HEK293 (cell line): Measurements from ENCODE around the gene SF1.

Experiments used
- AEBP2 ChIP-seq: fragments of 450-650 bp; formaldehyde crosslinking; IDR thresholded peaks from 2 replicates; pipeline ENCODE4 v1.5.1; 2016; ENCODE audit warnings: missing biosample characterization, missing genetic modification characterization, borderline replicate concordance
- BCL6B ChIP-seq: fragments of 450-650 bp; formaldehyde crosslinking; IDR thresholded peaks from 2 replicates; pipeline ENCODE4 v1.5.1; 2017; ENCODE audit warnings: missing biosample characterization, missing genetic modification characterization
- CTCF ChIP-seq: fragments of 450-650 bp; formaldehyde crosslinking; IDR thresholded peaks from 2 replicates; pipeline ENCODE4 v1.5.1; 2016; ENCODE audit warnings: missing biosample characterization, missing genetic modification characterization
- INSM2 ChIP-seq: fragments of 450-650 bp; formaldehyde crosslinking; IDR thresholded peaks from 2 replicates; pipeline ENCODE4 v1.5.1; 2016; ENCODE audit warnings: missing biosample characterization, missing genetic modification characterization
- KLF9 ChIP-seq: fragments of 450-650 bp; formaldehyde crosslinking; IDR thresholded peaks from 2 replicates; pipeline ENCODE4 v1.5.1; 2016; ENCODE audit warnings: missing biosample characterization, missing genetic modification characterization, low read depth
- MYNN ChIP-seq: fragments of 450-650 bp; formaldehyde crosslinking; IDR thresholded peaks from 2 replicates; pipeline ENCODE4 v1.5.1; 2016; ENCODE audit warnings: missing biosample characterization, missing genetic modification characterization, borderline replicate concordance
- ZBTB7A ChIP-seq: fragments of 450-650 bp; formaldehyde crosslinking; IDR thresholded peaks from 2 replicates; pipeline ENCODE4 v1.5.1; 2016; ENCODE audit warnings: low read depth, missing biosample characterization, missing genetic modification characterization
- ZNF112 ChIP-seq: fragments of 450-650 bp; formaldehyde crosslinking; IDR thresholded peaks from 2 replicates; pipeline ENCODE4 v1.5.0; 2017; ENCODE audit warnings: missing biosample characterization, missing genetic modification characterization
- ZNF148 ChIP-seq: fragments of 450-650 bp; formaldehyde crosslinking; IDR thresholded peaks from 2 replicates; pipeline ENCODE4 v1.5.0; 2017; ENCODE audit warnings: missing biosample characterization, missing genetic modification characterization, borderline replicate concordance
- ZNF18 ChIP-seq: fragments of 450-650 bp; formaldehyde crosslinking; IDR thresholded peaks from 2 replicates; pipeline ENCODE4 v1.5.1; 2016; ENCODE audit warnings: missing biosample characterization, missing genetic modification characterization
- ZNF26 ChIP-seq: fragments of 450-650 bp; formaldehyde crosslinking; IDR thresholded peaks from 2 replicates; pipeline ENCODE4 v1.5.1; 2016; ENCODE audit warnings: missing biosample characterization, missing genetic modification characterization
- ZNF335 ChIP-seq: fragments of 450-650 bp; formaldehyde crosslinking; conservative IDR thresholded peaks from 2 replicates; pipeline ENCODE4 v1.5.1; 2016; ENCODE audit warnings: missing biosample characterization, missing genetic modification characterization
- ZNF394 ChIP-seq: fragments of 450-650 bp; formaldehyde crosslinking; IDR thresholded peaks from 2 replicates; pipeline ENCODE4 v1.5.1; 2016; ENCODE audit warnings: missing biosample characterization, missing genetic modification characterization, mild to moderate bottlenecking, moderate library complexity, borderline replicate concordance
- ZNF398 ChIP-seq: fragments of 450-650 bp; formaldehyde crosslinking; IDR thresholded peaks from 2 replicates; pipeline ENCODE4 v1.5.1; 2017; ENCODE audit warnings: missing biosample characterization, missing genetic modification characterization
- ZNF488 ChIP-seq: fragments of 450-650 bp; formaldehyde crosslinking; IDR thresholded peaks from 2 replicates; pipeline ENCODE4 v1.5.1; 2016; ENCODE audit warnings: missing biosample characterization, missing genetic modification characterization
- ZNF571 ChIP-seq: fragments of 450-650 bp; formaldehyde crosslinking; IDR thresholded peaks from 2 replicates; pipeline ENCODE4 v1.5.0; 2017; ENCODE audit warnings: missing biosample characterization, missing genetic modification characterization
- ZNF645 ChIP-seq: fragments of 450-650 bp; formaldehyde crosslinking; IDR thresholded peaks from 2 replicates; pipeline ENCODE4; 2016; ENCODE audit warnings: missing biosample characterization, missing genetic modification characterization
- ZNF670 ChIP-seq: fragments of 450-650 bp; formaldehyde crosslinking; IDR thresholded peaks from 2 replicates; pipeline ENCODE4 v1.5.1; 2016; ENCODE audit warnings: missing biosample characterization, missing genetic modification characterization, low read depth
- ZNF768 ChIP-seq: fragments of 450-650 bp; formaldehyde crosslinking; IDR thresholded peaks from 2 replicates; pipeline ENCODE4 v1.5.1; 2018; ENCODE audit warnings: missing biosample characterization, mild to moderate bottlenecking, missing genetic modification characterization
- ZNF837 ChIP-seq: fragments of 450-650 bp; formaldehyde crosslinking; IDR thresholded peaks from 2 replicates; pipeline ENCODE4 v1.5.1; 2016; ENCODE audit warnings: missing biosample characterization, missing genetic modification characterization

Gene SF1

GRCh38 chr11:64723117-64723906 lies 55.0 kb downstream of the SF1 start, which contains the start of gene NRXN2 (continued):
- TF ChIP-seq ZNF398 (tag by site-specific recombination), result peak; percentile 14; the same call in 1 of the 2 replicates
- TF ChIP-seq ZNF768 (tag by site-specific recombination), result no peak
- TF ChIP-seq ZNF670 (tag by site-specific recombination), result no peak
- TF ChIP-seq ZNF837, result no peak
- no peak for TF ChIP-seq AEBP2 (tag by site-specific recombination)
- no peak for TF ChIP-seq ZNF148
- TF ChIP-seq ZNF18, result no peak
- TF ChIP-seq ZNF394 (tag by site-specific recombination), result peak; percentile 53; the same call in 1 of the 2 replicates
- no peak for TF ChIP-seq ZNF571 (tag by site-specific recombination)
- TF ChIP-seq ZBTB7A (tag by site-specific recombination), result peak; percentile 68
- TF ChIP-seq ZNF335 (tag by site-specific recombination), result peak; percentile 91
- no peak for TF ChIP-seq ZNF26 (tag by site-specific recombination)
- no peak for TF ChIP-seq ZNF488 (tag by site-specific recombination)
- peak; percentile 91 for TF ChIP-seq CTCF (tag by site-specific recombination)
- no peak for TF ChIP-seq ZNF645 (tag by site-specific recombination)
- no peak for TF ChIP-seq INSM2 (tag by site-specific recombination)
- no peak for TF ChIP-seq ZNF112
- no peak for TF ChIP-seq MYNN
- peak; percentile 49; the same call in 1 of the 2 replicates for TF ChIP-seq KLF9 (tag by site-specific recombination)
- TF ChIP-seq BCL6B (tag by site-specific recombination), result no peak
